ENCODE measurements around the gene TBL1XR1.
"Not testable (repeated sequence)": the region's sequence is repeated elsewhere in the genome, so short reads cannot be mapped to it uniquely, and the experiment has no call there.

The TBL1XR1 gene

GRCh38 chr3:177026505-177027277 lies 170.6 kb downstream of the TBL1XR1 start:
- no peak overlapping the region for H3K4me3 ChIP-seq (ENCODE audit: low read depth, low read length)
- TF ChIP-seq CTCF (IDR thresholded peaks at IDR 0.05; ENCODE audit: borderline replicate concordance, insufficient read depth, low read depth, low read length) = no peak

DNA sequence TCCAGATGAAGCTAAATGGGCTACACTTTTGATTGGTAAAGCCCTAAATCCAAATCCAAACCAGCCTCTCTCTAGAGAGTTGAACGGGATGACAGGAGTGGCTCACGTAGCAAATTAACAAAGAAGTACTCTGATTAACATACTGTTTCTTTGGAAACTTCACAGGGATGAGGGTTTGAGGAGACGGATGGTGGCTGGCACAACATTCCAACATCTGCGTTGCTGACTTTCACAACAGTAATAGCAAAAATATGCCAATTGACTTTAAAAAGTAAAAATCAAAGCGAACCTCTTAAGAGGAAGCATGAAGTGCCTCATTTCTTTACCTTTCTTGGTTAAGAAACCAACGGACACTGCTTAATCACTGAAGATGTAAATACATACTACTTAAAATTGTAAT lies 181.4 kb downstream of the TBL1XR1 start:
- H3K4me3 ChIP-seq (ENCODE audit: low read depth, low read length) = no peak overlapping the region
- no peak for TF ChIP-seq CTCF (IDR thresholded peaks at IDR 0.05; ENCODE audit: borderline replicate concordance, insufficient read depth, low read depth, low read length)

DNA sequence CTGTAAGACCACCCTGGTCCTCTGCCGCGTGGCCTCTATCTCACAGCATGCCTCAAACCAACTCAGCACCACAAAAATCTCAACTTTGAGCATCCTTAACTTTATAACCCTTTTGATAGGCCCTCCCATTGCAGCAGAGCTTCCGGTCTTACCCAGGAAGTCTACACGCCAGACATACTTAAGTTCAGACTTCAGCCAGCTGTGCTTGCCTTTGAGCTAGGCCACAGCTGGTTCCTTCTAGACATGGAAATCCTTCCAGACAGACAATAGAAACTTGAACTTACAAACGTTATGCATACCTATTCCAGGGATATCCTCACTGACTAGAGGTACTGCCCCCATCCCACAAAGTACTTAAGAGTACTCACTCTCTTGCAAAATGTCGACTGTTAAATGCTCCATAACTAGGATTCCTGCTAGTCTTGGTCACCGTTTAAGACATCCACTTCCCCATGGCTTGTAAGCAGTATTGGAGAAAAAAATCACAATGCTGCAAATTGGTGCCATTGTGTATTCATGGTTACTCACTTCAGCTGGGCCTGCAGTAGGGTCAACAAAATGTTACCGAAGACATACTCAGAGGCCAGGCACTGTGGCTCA lies 183.5 kb downstream of the TBL1XR1 start:
- TF ChIP-seq CTCF (IDR thresholded peaks at IDR 0.05; ENCODE audit: borderline replicate concordance, insufficient read depth, low read depth, low read length) = no peak
- H3K4me3 ChIP-seq (ENCODE audit: low read depth, low read length) = no peak overlapping the region

- TF ChIP-seq CTCF (IDR thresholded peaks at IDR 0.05; ENCODE audit: borderline replicate concordance, insufficient read depth, low read depth, low read length) = no peak
- no peak overlapping the region for H3K4me3 ChIP-seq (ENCODE audit: low read depth, low read length)
Measured at GRCh38 chr3:177005718-177006405, 191.4 kb downstream of the TBL1XR1 start.

GRCh38 chr3:177000159-177000558 lies 197.1 kb downstream of the TBL1XR1 start:
- H3K4me3 ChIP-seq (ENCODE audit: low read depth, low read length) = not testable (repeated sequence)

DNA sequence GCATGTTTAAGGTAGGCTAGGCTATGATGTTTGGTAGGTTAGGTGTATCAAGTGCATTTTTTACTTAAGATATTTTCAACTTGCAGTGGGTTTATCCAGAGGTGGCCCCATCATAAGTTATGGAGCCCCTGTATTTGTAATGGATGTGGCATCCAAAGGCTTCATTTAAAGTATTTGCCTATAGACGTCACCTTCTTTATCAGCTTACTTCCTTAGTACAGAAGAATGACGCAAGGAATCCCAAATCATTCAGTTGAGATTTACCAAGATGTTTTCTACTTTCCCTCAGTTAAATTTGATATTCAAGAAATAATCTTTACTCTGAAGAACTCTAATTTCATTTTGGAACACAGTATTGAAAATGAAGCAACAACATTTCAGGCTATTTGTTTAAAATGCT lies 201.3 kb downstream of the TBL1XR1 start:
- H3K4me3 ChIP-seq (ENCODE audit: low read depth, low read length) = no peak overlapping the region
- no peak for TF ChIP-seq CTCF (IDR thresholded peaks at IDR 0.05; ENCODE audit: borderline replicate concordance, insufficient read depth, low read depth, low read length)

GRCh38 chr3:176994891-176995781 lies 202.1 kb downstream of the TBL1XR1 start:
- TF ChIP-seq CTCF (IDR thresholded peaks at IDR 0.05; ENCODE audit: borderline replicate concordance, insufficient read depth, low read depth, low read length) = no peak
- no peak overlapping the region for H3K4me3 ChIP-seq (ENCODE audit: low read depth, low read length)

Measured in GM12875 (cell line).